ENCODE measurements around the gene ENTHD1.

- TF ChIP-seq POLR2A (IDR thresholded peaks at IDR 0.05; ENCODE audit: low read depth, low read length) (no peak), POLR2AphosphoS5 (IDR thresholded peaks at IDR 0.05; ENCODE audit: low read depth, low read length) (no peak)
These were observed 169.6 kb downstream of the ENTHD1 start for GRCh38 chr22:39723899-39724351.
